Measurements from ENCODE around the gene OCA2.

DNA sequence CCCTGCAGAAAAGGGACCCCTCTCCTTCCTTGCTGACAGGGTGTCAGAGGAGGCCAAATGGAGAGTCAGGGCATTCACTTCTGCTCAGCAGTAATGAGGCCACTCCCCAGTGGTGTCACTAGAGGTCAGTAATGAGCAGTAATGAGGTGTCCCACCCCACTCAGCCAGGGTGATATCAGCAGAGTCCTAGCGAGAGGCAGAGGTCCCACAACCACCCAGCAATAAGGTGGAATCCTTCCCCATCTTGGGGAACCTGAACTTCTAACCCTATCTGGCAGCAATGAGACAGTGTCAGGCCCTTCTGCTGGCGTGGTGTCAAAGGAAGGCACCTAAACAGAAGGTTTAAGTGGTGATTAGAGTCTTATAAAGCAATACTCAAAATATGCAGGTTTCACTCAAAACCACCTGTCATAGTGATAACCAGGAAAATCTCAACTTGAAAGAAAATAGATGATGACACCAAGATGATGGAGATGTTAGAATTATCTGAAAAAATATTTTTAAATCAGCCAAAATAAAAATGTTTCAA lies 12.9 kb downstream of the OCA2 start:
- TF ChIP-seq, protein P1, sequence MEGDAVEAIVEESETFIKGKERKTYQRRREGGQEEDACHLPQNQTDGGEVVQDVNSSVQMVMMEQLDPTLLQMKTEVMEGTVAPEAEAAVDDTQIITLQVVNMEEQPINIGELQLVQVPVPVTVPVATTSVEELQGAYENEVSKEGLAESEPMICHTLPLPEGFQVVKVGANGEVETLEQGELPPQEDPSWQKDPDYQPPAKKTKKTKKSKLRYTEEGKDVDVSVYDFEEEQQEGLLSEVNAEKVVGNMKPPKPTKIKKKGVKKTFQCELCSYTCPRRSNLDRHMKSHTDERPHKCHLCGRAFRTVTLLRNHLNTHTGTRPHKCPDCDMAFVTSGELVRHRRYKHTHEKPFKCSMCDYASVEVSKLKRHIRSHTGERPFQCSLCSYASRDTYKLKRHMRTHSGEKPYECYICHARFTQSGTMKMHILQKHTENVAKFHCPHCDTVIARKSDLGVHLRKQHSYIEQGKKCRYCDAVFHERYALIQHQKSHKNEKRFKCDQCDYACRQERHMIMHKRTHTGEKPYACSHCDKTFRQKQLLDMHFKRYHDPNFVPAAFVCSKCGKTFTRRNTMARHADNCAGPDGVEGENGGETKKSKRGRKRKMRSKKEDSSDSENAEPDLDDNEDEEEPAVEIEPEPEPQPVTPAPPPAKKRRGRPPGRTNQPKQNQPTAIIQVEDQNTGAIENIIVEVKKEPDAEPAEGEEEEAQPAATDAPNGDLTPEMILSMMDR (conservative IDR thresholded peaks at IDR 0.05; ENCODE audit: low read depth, low read length), result peak; percentile 66
- TF ChIP-seq MAZ (IDR thresholded peaks at IDR 0.05; ENCODE audit: borderline replicate concordance, low read depth, low read length), result no peak

Data from IMR-90 (cell line).